HCT116 (cell line): Measurements from ENCODE around the gene LRP4. TPM values are rescaled to one million over a fixed set of nuclear protein-coding genes. Genes with fewer than 3 reads are reported as not detected.

Source experiments
- ATAC-seq: fragments of 200-7000 bp; cut with Tn5 transposase; 2 replicates; pipeline ENCODE4 v1.9.1; 2020; ENCODE audit warnings: mild to moderate bottlenecking, moderate library complexity
- BruUV-seq: library from RNA; stranded (reverse); fragments of 400-500 nt; replicated peaks from 2 replicates; lab custom pipeline; 2021; lab: Mats Ljungman, UMichigan
- CTCF ChIA-PET: fragments of 300-600 bp; sonication (Branson Sonifier 250); formaldehyde crosslinking; loops from one replicate; lab custom pipeline; 2021; ENCODE audit warnings: antibody characterized with exemption; lab: Charles Lee
- POLR2A ChIA-PET: fragments of 300-600, 350-600 bp; sonication (Branson Sonifier 250); formaldehyde crosslinking; loops from one replicate; lab custom pipeline; 2021; ENCODE audit warnings: antibody characterized with exemption; lab: Charles Lee
- RAD21 ChIA-PET, 2 experiments: fragments of 300-600 bp; sonication (Branson Sonifier 250); formaldehyde crosslinking; loops; one replicate each; lab custom pipeline; 2023; ENCODE audit warnings: low total read pairs in 2 of 2; ENCODE audit not compliant: uncharacterized antibody in 2 of 2, unreplicated experiment in 2 of 2, low non-redundant PET in 1 of 2; lab: Charles Lee
- DNase-seq: peaks from one replicate; pipeline ENCODE4 v3.0.0-alpha.2; 2010; ENCODE audit warnings: low read depth, low spot score
- H2AFZ ChIP-seq: fragments of 200-600 bp; shearing (Covaris generic), sonication (generic); 2 replicates; pipeline ENCODE4 v1.6.1; 2017; ENCODE audit warnings: low read depth, mixed run types, mixed read lengths, antibody characterized with exemption, low read length; ENCODE audit not compliant: poor library complexity, severe bottlenecking
- H3K27ac ChIP-seq: 2 replicates; pipeline ENCODE4 v1.5.1; 2012; ENCODE audit warnings: low read depth, low read length
- H3K27me3 ChIP-seq: fragments of 200-600 bp; sonication (generic); 2 replicates; pipeline ENCODE4 v1.6.1; 2016; ENCODE audit warnings: mixed run types, low read length, mixed read lengths; ENCODE audit not compliant: insufficient read depth
- H3K36me3 ChIP-seq, 2 experiments: fragments of 200-500 bp in 1 of 2; fragments of 200-600 bp in 1 of 2; sonication (Bioruptor generic) in 1 of 2; sonication (generic) in 1 of 2; 2 replicates each; pipeline versions ENCODE4 v1.5.1 to v1.6.1; 2014 to 2016; ENCODE audit warnings: low read length in 2 of 2, inconsistent platforms in 1 of 2, mixed read lengths in 1 of 2, mixed run types in 1 of 2; ENCODE audit not compliant: insufficient read depth in 2 of 2, control insufficient read depth in 1 of 2
- H3K4me1 ChIP-seq, 2 experiments: fragments of 200-600 bp in 1 of 2; sonication (generic) in 1 of 2; 2 replicates each; pipeline versions ENCODE4 v1.5.1 to v1.6.1; 2012 to 2017; ENCODE audit warnings: low read length in 2 of 2, inconsistent platforms in 1 of 2, mild to moderate bottlenecking in 1 of 2, mixed read lengths in 1 of 2, mixed run types in 1 of 2, moderate library complexity in 1 of 2; ENCODE audit not compliant: insufficient read depth in 2 of 2, control insufficient read depth in 1 of 2
- H3K4me2 ChIP-seq: fragments of 200-600 bp; sonication (generic); 2 replicates; pipeline ENCODE4 v1.6.1; 2017; ENCODE audit warnings: mixed run types, low read length, mixed read lengths
- H3K4me3 ChIP-seq, 2 experiments: fragments of 200-600 bp in 1 of 2; sonication (generic) in 1 of 2; replicated peaks in 1 of 2; 2 replicates each; pipeline ENCODE4 v1.5.1; 2011 to 2016; ENCODE audit warnings: low read length in 2 of 2, control low read depth in 1 of 2, low read depth in 1 of 2, mild to moderate bottlenecking in 1 of 2, mixed read lengths in 1 of 2, mixed run types in 1 of 2
- H3K79me2 ChIP-seq: fragments of 200-600 bp; sonication (generic); 2 replicates; pipeline ENCODE4 v1.6.1; 2017; ENCODE audit warnings: mild to moderate bottlenecking, mixed run types, low read length, moderate library complexity, mixed read lengths; ENCODE audit not compliant: insufficient read depth
- H3K9ac ChIP-seq: fragments of 200-600 bp; sonication (generic); 2 replicates; pipeline ENCODE4 v1.6.1; 2016; ENCODE audit warnings: low read length, mixed read lengths
- H3K9me2 ChIP-seq: fragments of 200-600 bp; sonication (generic), shearing (Covaris generic); 2 replicates; pipeline ENCODE4 v1.6.1; 2017; ENCODE audit warnings: mixed run types, mild to moderate bottlenecking, moderate library complexity; ENCODE audit not compliant: insufficient read depth
- H3K9me3 ChIP-seq, 2 experiments: fragments of 200-500 bp in 1 of 2; fragments of 200-600 bp in 1 of 2; sonication (Bioruptor generic) in 1 of 2; sonication (generic) in 1 of 2; 2 replicates each; pipeline ENCODE4 v1.6.1; 2014 to 2017; ENCODE audit warnings: low read length in 2 of 2, mixed read lengths in 2 of 2, inconsistent platforms in 1 of 2, low read depth in 1 of 2, mild to moderate bottlenecking in 1 of 2, mixed run types in 1 of 2, moderate library complexity in 1 of 2; ENCODE audit not compliant: control insufficient read depth in 1 of 2, insufficient read depth in 1 of 2
- H4K20me1 ChIP-seq: fragments of 200-600 bp; sonication (generic), shearing (Covaris generic); 2 replicates; pipeline ENCODE4 v1.6.1; 2017; ENCODE audit warnings: mixed run types, mild to moderate bottlenecking, moderate library complexity; ENCODE audit not compliant: insufficient read depth
- CBX3 ChIP-seq: IDR thresholded peaks from 2 replicates; pipeline ENCODE4 v1.6.1; 2012; ENCODE audit warnings: low read depth
- CEBPB ChIP-seq: IDR thresholded peaks from 2 replicates; pipeline ENCODE4 v1.6.1; 2012; ENCODE audit warnings: low read depth
- EGR1 ChIP-seq: IDR thresholded peaks from 2 replicates; pipeline ENCODE4 v1.6.1; 2012; ENCODE audit warnings: low read depth
- ELF1 ChIP-seq: IDR thresholded peaks from 2 replicates; pipeline ENCODE4 v1.6.1; 2012; ENCODE audit warnings: low read depth, borderline replicate concordance
- EZH2phosphoT487 ChIP-seq: fragments of 200-600 bp; IDR thresholded peaks from 2 replicates; pipeline ENCODE4 v1.6.1; 2018; ENCODE audit warnings: antibody characterized with exemption, borderline replicate concordance
- JUND ChIP-seq: IDR thresholded peaks from 2 replicates; pipeline ENCODE4 v1.6.1; 2012
- MAX ChIP-seq: IDR thresholded peaks from 2 replicates; pipeline ENCODE4 v1.6.1; 2012
- POLR2A ChIP-seq: IDR thresholded peaks from 2 replicates; pipeline ENCODE4 v1.7.0; 2011; ENCODE audit warnings: borderline replicate concordance; ENCODE audit not compliant: insufficient read depth, insufficient read length; ENCODE audit errors: extremely low read depth
- RAD21 ChIP-seq: IDR thresholded peaks from 2 replicates; pipeline ENCODE4 v1.6.1; 2012; ENCODE audit warnings: low read depth, mild to moderate bottlenecking
- REST ChIP-seq: IDR thresholded peaks from 2 replicates; pipeline ENCODE4 v1.6.1; 2012; ENCODE audit warnings: low read depth
- SIN3A ChIP-seq: IDR thresholded peaks from 2 replicates; pipeline ENCODE4 v1.6.1; 2012; ENCODE audit warnings: low read depth
- SP1 ChIP-seq: IDR thresholded peaks from 2 replicates; pipeline ENCODE4 v1.6.1; 2012; ENCODE audit warnings: low read depth
- TCF7L2 ChIP-seq: IDR thresholded peaks from 2 replicates; pipeline ENCODE4 v1.7.0; 2011; ENCODE audit warnings: borderline replicate concordance, inconsistent platforms; ENCODE audit not compliant: insufficient read depth, insufficient read length; ENCODE audit errors: extremely low read depth
- YY1 ChIP-seq: IDR thresholded peaks from 2 replicates; pipeline ENCODE4 v1.6.1; 2011; ENCODE audit warnings: low read length, low read depth, moderate library complexity, mild to moderate bottlenecking; ENCODE audit not compliant: insufficient replicate concordance; ENCODE audit errors: extremely low read depth
- ZBTB33 ChIP-seq: IDR thresholded peaks from 2 replicates; pipeline ENCODE4 v1.6.1; 2011; ENCODE audit warnings: mild to moderate bottlenecking, low read length, moderate library complexity; ENCODE audit not compliant: insufficient replicate concordance; ENCODE audit errors: extremely low read depth
- ZNF274 ChIP-seq: fragments of 200-500 bp; sonication (Bioruptor generic); IDR thresholded peaks from 2 replicates; pipeline ENCODE4 v1.6.1; 2014; ENCODE audit warnings: mild to moderate bottlenecking, low read depth, low read length, inconsistent platforms
- intact Hi-C: fragments of 100-400 bp; cut with micrococcal nuclease; formaldehyde crosslinking; loops from 2 replicates; pipeline ENCODE4 v1.10.0; 2022
- total RNA-seq: library from RNA; stranded (reverse); gene quantifications from one replicate; pipeline ENCODE4 v1.2.1, GENCODE V29; 2021; ENCODE audit not compliant: unreplicated experiment

The LRP4 gene
- total RNA-seq, 1 experiment from 2014 or later, result 7.4 TPM

GRCh38 chr11:46855167-46855566 lies 63.2 kb downstream of the LRP4 start:
- Histone ChIP-seq H3K4me2 (no peak overlapping the region), H3K4me1 (0 out of 4 replicates have a peak, but pooled peaks cover 0 to 2% of the 10 kb centered on the region in 2 experiments), H3K79me2 (no peaks in the 10 kb centered on the region), H3K4me3 (no peak overlapping the region), H3K27me3 (no peaks in the 10 kb centered on the region), H3K9ac (no peak overlapping the region), H3K27ac (no peak overlapping the region), H2AFZ (no peak overlapping the region), H3K9me3 (no peaks in the 10 kb centered on the region), H3K36me3 (peaks cover 0 to 4% of the 10 kb centered on the region in 2 experiments; a peak in 2 of 4 replicates), H3K9me2 (no peaks in the 10 kb centered on the region), H4K20me1 (no peaks in the 10 kb centered on the region)
- no peak for TF ChIP-seq YY1
- TF ChIP-seq ZNF274, result no peak
- TF ChIP-seq EGR1, result no peak
- no peak for TF ChIP-seq JUND
- TF ChIP-seq ZBTB33, result no peak
- TF ChIP-seq MAX, result no peak
- no peak for TF ChIP-seq REST
- no peak for TF ChIP-seq TCF7L2
- no peak for TF ChIP-seq SP1
- TF ChIP-seq SIN3A, result no peak
- no peak for TF ChIP-seq RAD21
- TF ChIP-seq CEBPB, result no peak
- TF ChIP-seq ELF1, result no peak
- no peak for TF ChIP-seq EZH2phosphoT487
- TF ChIP-seq CBX3, result no peak
- TF ChIP-seq POLR2A, result no peak
- ChIA-PET POLR2A (no interaction called here), RAD21 (no interaction called here), CTCF (no interaction called here)
- ATAC-seq (no peak), DNase-seq (no peak)
- intact Hi-C loops, result no loop called here
- no TSS peak for BruUV-seq
